OCI-LY7 (cell line): ENCODE data around the gene HAPLN2.
"Not testable (repeated sequence)": the region's sequence is repeated elsewhere in the genome, so short reads cannot be mapped to it uniquely, and the experiment has no call there.

Experiments used
- EZH2phosphoT487 ChIP-seq: fragments of 200-600 bp; sonication (generic); IDR thresholded peaks from 2 replicates; pipeline ENCODE4 v1.6.1; 2018; ENCODE audit warnings: low read depth, borderline replicate concordance, mild to moderate bottlenecking, mixed run types, antibody characterized with exemption, low read length, moderate library complexity, mixed read lengths
- TF ChIP-seq, protein P1 (sequence below): fragments of 200-600 bp; sonication (generic); conservative IDR thresholded peaks from 2 replicates; pipeline ENCODE4 v1.5.1; 2014; ENCODE audit warnings: mild to moderate bottlenecking, antibody characterized with exemption, low read length, moderate library complexity, mixed read lengths

DNA sequence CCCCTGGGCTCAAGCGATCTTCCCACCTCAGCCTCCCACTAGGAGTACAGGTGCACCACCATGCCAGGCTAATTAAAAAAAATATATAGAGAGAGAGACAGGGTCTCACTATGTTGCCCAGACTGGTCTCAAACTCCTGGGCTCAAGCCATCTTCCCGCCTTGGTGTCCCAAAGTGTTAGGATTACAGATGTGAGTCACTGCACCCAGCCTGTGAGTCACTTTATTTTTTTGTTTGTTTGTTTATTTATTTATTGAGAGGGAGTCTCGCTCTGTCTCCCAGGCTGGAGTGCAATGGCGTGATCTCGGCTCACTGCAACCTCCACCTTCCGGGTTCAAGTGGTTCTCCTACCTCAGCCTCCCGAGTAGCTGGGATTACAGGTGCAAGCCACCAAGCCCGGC lies 31.3 kb upstream of the HAPLN2 start:
- TF ChIP-seq, protein P1, sequence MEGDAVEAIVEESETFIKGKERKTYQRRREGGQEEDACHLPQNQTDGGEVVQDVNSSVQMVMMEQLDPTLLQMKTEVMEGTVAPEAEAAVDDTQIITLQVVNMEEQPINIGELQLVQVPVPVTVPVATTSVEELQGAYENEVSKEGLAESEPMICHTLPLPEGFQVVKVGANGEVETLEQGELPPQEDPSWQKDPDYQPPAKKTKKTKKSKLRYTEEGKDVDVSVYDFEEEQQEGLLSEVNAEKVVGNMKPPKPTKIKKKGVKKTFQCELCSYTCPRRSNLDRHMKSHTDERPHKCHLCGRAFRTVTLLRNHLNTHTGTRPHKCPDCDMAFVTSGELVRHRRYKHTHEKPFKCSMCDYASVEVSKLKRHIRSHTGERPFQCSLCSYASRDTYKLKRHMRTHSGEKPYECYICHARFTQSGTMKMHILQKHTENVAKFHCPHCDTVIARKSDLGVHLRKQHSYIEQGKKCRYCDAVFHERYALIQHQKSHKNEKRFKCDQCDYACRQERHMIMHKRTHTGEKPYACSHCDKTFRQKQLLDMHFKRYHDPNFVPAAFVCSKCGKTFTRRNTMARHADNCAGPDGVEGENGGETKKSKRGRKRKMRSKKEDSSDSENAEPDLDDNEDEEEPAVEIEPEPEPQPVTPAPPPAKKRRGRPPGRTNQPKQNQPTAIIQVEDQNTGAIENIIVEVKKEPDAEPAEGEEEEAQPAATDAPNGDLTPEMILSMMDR: not testable (repeated sequence)
- TF ChIP-seq EZH2phosphoT487: not testable (repeated sequence)
